Measurements from ENCODE around the gene PHACTR3.

GRCh38 chr20:59822291-59823029 is 218.1 kb downstream of the PHACTR3 start:
- TF ChIP-seq POLR2A (IDR thresholded peaks at IDR 0.05) (no peak), CTCF (IDR thresholded peaks at IDR 0.05) (no peak), POLR2AphosphoS5 (IDR thresholded peaks at IDR 0.05) (no peak)
